GM21723 (cell line): ENCODE data around the gene UNKL.
"Not testable (repeated sequence)": the region's sequence is repeated elsewhere in the genome, so short reads cannot be mapped to it uniquely, and the experiment has no call there.

Source experiments
- ATAC-seq: cut with Tn5 transposase; IDR thresholded peaks from one replicate; pipeline ENCODE4 v1.9.1; 2021; ENCODE audit warnings: mild to moderate bottlenecking, moderate library complexity; ENCODE audit not compliant: unreplicated experiment

Gene UNKL

DNA sequence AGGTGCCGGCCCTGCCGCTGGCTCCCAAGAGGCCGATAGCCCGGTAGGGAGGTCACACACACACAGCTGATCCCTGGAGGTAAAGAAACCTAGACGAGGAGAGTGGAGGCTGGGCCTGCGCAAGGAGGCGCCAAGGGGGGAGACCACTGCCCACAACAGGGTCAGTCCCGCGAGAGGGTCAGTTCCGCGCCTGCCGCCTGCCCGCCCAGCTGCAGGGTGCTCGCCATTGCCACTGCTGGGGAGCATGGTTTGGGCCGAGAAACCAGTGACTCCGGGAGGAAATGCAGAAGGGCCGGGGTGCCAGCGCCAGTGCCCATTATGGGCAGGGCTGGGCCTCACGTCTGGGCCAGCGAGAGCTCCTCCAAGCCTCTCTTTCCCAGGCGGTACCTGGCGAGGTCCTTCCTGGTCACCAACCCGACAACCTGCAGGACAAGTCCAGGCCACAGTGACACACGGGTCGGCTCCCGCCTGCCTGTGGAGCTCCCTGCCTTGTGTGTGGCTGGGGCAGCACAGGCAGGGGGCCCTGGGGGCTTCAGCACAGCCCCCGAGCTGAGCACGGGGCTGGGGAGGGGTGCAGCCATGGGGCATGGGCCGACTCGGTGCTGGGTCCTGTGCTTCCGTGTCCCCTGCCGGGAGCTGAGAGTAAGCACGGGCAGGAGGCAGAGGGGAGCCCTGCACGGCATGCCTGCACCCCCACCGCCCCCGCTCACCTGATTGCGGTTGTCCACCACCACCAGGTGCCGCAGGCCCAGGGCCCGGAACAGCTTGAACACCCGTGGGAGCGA lies 32.0 kb upstream of the UNKL start:
- ATAC-seq, result no peak

DNA sequence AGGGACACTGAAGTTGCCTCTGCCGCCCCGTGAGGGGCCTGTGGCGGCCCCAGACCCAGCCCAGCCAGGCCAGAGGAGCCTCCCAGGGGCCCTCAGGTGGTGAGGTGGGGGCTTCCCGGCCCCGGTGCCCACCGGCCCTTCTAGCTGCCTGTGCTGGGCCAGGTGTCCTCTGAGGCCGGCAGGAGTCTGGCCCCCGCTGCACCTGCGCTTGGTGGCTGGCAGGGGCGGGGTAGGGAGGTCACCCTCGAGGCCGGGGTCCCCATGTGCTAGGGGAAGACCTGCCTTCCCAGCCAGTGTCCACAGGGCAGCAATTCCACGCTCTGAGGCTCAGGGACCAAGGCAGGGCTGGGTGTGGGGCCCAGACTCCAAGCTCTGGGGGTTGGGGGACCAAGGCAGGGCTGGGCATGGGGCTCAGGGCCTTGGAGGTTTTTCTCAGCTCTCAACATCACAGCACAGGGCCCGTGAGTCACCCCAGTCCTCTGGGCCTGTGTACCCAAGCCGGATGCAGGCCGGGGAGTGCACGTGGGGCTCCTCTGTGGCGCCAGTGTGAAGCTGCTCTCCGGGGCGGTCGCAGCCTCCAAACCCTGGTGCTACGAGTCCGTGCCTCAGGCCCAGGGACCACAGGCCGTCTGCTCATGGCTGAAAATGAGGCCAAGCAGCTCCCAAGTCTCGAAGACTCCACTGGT lies 31.2 kb upstream of the UNKL start:
- no peak for ATAC-seq

DNA sequence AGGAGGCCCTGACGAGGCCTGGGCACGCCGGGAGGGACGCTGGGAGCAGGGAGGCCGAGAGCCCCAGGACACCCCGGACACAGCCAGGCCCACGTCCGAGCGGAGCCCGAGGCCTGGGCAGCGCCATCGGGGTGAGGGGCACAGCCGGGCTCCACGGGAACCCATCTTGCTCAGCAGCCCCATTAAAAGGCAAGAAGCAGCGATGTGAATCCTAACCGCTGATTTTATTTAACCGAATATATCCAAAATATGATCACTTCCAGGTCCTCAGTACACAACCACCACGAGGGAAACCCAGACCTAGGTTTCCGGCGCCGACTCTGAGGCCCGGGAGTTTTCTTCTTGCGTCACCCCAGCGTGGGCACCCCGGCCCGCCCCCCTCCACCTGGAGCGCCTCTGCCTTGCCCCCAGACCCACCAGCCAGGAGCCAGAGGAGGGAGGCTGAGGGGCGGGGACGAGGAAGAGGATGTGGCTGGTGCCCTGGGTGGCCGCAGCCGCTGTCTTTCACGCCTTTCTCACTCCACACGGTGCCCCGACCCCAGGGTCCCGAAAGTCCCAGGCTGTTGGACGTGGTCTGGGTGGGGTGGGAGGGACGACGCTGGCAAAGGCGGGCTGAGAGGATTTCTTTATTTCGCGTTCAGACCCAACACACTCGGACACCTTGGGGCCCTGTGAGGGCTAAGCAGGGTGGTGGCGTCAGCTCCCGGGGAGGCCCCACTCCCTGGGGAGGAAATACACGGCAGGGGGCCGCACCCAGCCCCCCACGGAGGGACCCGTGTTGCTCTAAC lies 30.4 kb upstream of the UNKL start:
- ATAC-seq, result no peak

DNA sequence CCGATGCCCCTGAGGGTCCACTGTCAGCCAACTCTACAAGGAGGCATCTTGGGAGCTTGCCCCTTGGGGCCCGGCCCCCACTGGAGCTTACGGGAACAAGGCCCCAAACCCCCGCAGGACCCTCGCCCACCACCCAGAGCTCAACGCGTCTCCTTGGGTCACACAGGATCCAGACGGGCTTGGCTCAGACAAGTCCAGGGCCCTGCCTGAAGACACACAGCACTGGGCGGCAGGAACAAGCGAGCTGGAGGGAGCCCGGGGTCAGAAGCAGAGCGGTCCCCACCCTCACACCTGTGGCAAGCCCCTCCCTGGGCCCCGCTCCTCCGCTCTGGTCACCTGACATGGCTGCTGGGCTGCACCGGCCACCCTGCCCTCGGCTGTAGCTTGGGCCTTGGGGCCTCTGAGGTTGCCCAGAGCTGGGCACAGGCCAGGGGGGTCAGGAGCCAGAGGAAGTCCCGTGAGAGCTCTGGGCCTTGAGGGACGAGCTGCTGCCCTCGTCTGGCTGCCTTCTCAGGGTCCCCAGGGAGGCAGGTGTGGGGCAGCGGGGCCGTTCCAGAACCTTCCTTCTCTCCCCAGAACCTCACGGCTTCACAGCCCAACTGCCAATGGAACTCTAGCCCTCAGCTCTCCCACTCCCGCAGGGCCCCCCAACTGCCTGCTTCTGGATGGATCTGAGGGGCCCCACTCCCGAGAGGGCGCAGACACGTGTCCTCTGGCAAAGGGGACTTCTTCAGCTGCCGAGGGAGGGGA lies 29.7 kb upstream of the UNKL start, which contains the start of gene CCDC154:
TSS of gene CCDC154 (minus strand) at position 577 of the 750 bp plus-strand sequence. CDS start at position 343, 234 bp downstream.
- no peak for ATAC-seq

DNA sequence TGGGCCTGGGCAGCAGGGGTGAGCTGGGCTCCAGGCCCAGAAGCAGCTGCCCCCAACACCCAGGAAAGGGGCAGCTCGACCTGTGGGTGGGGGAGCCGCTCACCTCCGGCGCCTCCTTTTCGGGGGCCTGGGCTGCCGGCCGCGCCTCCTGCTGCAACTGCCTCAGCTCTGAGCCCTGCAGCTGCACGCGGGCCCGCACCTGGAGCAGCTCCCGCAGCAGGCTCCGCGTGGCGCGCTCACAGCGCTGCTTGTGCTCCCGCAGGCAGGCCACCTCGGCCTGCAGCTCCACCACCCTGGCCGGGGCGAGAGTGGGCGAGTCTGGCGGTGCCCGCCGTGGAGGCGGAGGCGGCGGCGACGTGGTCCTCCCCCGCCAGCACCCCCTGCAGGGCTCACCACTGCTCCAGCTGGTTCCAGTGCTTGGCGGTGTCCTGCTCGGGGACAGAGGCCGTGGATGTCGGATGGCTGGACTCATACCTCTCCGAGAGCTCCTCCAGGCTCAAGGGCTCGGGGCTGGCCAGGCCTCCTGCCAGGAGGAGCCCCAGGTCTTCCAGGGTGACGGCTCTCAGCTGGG lies 29.0 kb upstream of the UNKL start:
- no peak for ATAC-seq

DNA sequence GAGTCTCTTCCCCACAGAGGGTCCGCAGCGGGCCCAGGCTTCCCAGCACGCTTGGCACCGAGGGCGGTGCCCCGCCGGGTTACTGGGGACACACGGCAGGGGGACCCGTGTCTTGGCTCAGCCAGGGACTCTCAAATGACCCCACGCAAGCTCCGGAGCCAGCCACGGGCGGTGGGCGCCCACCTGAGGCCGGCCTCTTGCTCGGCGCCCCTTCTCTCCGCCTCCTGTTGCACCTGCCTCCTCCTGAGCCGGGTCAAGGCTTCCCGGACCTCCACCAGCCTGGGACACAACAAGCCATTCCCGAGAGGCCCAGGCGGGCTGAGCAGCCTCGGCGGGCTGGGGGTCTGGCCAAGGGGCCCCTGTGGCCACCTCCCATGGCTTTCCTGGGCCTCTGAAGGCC lies 28.2 kb upstream of the UNKL start:
- ATAC-seq, result no peak

DNA sequence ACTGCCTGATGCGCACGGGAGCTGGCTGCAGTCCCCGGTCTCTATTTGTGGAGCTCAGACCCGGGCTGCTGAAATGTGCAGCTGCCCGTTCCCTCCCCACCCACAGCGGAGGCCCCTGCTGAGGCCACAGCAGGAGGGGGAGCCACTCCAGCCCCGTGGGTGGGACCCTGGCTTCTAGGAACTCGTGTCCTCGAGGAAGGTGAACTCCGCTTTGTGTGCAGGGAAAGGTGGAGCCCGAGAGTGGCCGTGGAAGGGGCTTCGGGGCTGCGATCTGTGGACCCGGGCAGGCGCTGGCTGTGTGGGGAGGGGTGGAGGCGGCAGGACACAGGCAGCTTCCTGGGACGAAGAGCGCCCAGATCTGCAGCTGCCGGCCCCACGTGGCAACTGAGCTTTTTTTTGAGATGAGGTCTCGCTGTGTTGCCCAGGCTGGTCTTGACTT lies 26.9 kb upstream of the UNKL start:
- no peak for ATAC-seq

DNA sequence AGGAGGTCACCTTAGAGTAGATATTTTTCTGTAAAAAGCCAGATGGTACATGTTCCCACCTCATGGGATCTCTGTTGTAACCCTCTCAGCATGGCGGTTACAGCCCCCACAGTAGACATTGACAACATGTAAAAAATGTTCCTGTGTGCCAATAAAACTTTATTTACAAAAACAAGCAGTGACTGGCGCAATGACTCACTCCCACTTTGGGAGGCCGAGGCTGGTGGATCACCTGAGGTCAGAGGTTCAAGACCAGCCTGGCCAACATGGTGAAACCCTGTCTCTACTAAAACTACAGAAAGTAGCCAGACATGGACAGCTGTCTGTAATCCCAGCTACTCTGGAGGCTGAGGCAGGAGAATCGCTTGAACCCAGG lies 25.2 kb upstream of the UNKL start:
- not testable (repeated sequence) for ATAC-seq

DNA sequence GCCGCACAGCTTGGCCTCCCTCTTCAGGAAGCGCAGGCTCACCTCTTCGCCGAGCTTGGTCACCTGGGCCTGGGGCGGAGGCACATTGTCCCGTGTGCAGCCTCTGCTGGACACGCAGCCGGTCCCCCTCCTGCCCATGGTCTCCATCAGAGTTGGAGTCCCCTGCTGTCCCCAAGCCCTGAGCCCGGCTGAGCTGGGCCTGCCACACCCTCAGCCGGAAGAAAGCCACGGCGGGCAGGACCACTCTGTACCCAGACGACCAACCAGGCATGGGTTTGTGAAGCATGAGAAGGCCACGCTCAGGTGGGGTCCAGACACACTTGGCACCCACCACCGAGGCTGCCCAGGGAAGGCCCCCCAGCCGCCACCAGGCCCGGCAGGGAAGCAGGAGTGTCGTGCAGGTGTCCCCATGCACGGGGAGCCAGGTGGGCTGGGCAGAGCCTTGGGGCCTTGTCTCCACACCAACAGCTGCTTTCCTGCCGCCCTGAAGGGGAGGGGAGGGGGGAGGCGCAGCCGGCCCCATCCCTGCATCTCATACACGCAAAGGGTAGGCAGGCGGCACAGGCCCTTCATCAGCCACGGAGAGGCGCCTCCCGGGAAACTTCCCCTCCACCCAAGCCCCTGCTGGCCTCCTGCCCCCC lies 24.7 kb upstream of the UNKL start:
- no peak for ATAC-seq

DNA sequence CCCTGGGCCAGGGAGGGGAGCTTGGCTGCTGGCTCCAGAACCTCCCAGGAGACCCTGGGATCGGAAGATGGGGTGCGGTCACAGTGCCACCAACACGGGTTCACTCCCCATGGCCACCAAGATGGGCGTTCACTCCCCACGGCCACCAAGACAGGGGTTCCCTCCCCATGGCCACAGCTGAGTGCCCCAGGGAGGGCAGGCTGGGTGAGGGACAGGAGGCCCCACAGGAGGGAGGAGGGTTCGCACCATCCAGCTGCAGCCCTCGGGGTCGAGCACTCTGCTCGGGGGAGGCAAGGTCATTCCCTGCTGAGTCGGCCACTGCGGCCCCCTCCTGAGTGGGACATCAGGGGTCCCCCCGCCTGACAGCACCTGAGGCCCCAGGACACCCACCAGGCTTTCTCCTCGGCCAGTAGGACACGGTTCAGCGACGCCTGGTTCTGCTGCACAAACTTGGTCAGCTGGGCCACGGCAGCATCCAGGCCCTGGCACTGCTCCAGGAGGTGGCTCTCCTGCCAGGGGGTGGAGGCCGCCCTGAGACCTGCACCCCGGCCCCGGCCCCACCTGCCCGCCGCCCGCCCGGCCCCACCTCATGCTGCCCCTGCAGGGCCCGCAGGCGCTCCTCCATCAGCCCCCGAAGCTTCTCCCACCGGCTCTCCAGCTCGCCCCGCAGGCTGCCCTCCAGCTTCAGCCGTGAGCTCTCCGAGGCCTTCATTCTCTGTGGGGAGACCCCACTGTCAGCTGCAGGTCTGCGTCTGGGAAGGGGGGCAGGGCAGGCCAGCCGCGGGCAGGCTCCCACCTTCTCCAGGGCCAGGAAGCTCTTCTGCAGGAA lies 23.9 kb upstream of the UNKL start:
- no peak for ATAC-seq

DNA sequence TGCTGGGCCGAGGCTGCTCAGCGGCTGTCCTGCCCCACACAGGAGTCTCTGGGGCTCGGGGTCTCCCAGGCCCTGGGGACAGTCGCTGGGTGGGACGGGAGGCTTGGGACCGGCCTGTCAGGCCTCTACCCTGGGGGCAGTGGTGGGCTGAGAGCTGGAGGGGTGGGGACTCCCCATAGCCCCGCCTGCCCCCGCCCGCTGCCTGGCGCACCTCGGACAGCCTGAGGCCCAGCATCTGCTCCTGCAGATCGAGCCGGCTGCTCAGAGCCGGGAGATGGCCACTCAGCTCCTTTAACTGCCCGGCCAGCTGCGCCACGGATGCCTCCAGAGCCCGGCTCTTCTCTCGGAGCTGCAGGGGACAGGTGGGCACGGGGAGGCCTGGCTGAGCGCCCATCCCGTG lies 23.1 kb upstream of the UNKL start:
- no peak for ATAC-seq

DNA sequence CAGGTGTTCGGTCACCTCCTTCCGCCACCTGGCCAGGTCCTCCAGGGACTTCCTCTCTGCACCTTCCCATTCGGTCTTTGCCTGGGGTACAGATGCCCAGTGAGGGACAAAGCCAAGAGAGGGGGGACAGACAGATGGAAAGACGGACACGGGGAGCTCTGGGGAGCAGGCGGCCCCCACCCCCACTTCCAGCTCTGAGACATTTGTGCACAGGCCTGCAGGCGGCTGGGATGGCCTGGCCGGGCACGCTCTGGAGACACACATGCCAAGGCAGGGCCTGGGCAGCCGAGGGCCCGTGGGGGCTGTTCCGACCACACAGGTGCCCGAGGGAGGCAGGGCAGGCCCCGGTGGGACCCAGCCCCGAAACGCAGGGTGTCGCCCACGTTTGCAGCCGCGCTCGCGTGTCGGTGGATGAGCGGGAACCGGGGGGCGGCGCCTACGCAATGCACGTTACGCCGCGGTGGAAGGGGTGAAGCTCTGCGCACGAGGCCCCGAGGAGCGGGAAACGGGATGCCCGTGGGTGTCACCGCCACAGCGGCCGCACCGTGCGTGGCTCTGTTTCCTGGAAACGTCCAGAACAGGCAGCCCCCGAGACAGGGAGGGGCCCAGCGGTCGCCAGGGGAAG lies 22.3 kb upstream of the UNKL start:
- no peak for ATAC-seq

DNA sequence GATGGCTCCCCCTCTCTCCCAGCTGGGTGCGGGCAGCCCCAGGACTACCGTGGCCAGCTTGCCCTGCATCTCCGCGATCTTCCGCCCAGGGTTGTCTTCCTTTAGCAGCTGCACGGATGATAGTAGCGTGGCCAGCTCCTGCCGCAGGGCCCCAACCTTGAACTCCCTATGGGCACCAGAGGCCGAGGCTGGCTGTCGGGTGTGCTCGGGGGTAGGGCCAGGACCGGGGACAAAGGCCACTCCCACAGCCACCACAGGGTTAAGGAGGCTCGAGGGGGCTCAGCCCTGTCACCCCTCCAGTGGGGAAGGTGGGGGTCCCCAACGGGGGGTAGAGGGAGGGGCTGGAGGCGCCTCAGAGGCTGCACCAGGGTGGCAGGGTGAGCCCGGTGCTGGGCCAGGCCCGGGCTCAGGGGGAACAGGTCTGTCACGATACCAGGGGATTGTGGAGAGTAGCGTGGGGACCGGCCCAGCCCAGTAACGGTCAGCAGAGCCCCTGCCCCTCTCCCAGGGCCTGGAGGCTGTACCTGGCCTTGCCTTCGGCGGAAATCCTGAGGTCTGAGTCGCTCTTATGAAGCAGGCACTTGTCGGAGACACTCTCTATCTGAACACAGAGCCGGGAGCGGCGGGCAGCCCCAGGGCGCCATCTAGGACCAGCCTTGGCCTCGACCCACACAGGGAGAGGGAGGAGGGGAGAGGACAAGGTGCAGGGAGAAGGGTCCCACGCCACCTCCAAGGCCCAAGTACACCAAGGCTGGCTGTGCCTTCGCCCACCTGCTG lies 21.6 kb upstream of the UNKL start:
- ATAC-seq, result no peak

DNA sequence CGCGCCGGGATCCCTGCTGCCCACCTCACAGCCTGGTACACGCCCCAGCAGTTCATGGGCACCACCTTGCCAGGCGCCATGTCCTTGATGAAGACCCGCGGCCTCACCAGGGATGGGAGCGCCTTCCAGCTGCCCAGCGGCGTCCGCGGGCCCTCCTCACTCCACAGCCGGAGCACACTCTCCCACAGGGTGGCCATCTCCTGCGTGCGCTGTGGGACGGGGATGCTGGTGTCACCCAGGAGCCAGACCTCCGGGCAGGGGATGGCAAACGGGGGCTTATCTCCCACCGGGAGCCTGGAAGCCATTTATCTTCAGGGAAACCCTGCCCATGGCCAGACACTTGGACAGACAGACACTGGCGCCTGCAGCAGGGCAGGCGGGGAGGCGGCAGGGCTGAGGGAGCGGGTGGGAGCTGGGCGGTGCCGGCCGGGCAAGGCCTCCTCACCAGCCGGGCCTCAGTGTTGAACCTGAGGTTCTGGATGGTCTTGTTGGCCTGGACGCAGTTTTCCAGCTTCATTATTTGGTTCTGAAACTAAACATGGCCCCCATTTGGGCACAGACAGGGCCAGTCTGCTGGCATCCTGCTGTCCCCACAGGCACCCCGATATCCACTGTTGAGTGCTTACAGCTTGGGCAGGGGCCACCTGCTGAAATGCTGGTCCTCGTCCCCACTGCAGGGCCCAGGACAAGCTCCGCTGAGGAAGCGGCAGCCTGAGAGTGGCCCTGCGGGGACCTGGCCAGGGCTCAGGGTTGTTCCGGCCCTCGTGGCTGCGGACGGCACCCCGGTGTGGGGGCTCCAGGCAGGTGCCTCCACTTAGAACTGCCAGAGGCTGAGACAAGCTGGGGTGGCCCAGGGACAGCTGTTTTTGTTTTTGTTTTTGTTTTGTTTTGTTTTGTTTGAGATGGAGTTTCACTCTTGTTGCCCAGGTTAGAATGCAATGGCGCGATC lies 20.4 kb upstream of the UNKL start:
- no peak for ATAC-seq

DNA sequence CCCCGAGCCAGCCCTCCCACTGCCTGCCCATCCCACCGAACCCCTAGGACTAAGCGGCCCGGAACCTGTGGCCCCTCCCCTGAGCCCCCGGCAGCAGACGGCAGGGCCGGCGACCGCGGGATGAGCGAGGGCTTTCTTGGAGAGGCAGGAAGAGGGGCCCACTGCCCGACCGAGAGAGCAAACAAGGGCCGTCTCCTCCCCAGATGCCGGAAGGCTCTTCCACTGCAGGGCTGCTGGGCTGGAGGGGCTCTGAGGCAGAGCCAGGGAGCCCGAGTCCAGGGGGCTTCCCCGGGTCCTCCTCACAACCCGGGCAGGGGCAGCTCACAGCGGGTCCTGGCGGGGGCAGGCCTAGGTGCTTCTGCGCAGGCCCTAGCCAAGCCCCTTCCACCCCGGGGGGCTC lies 19.3 kb upstream of the UNKL start:
- no peak for ATAC-seq

DNA sequence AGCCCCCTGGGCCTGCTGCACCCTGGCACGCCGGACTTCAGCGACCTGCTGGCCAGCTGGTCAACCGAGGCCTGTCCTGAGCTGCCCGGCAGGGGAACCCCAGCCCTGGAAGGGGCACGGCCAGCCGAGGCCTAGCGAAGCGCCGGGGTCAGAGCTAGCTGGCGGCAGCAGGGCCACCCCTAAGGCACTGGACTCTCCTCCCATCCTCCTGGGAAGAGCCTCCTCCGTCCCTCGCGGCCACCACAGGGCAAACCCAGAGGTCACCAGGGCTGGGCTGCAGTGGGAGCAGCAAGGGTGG lies 18.7 kb upstream of the UNKL start:
- no peak for ATAC-seq
